Heart left ventricle (tissue), 13 donors: Measurements from ENCODE around the gene ARPP19.

ENCODE experiments used
- POLR2A ChIP-seq, 2 donors: fragments of 450-650 bp; IDR thresholded peaks; one replicate each; pipeline ENCODE4 v1.6.1; 2017; ENCODE audit warnings: antibody characterized with exemption in 2 of 2, mild to moderate bottlenecking in 2 of 2, moderate library complexity in 2 of 2
- TF ChIP-seq, protein P1 (sequence below), 12 donors: fragments of 200-600 bp; sonication (generic) in 4 of 12; IDR thresholded peaks; one replicate each; pipeline versions ENCODE4 v1.5.0 to v1.8.0; 2018 to 2022; ENCODE audit warnings: antibody characterized with exemption in 12 of 12, mild to moderate bottlenecking in 5 of 12
- donor health status: ischemic (EF 13 %, LVEDD 7.1; RV severe dilation, severe dysfunction).
- donor health status: DM: no; HTN: yes; CAD: no.
- donor health status: DM: no; HTN: no; CAD: no.
- donor health status: ischemic (EF 25% LVEDD 6.9; RV normal size, moderate dysfunction).
- donor health status: ischemic (EF 25% LVEDD 5.7; RV mildly dilated, moderate dysfunction).
- donor health status: ischemic (EF 35%, LVEDD 5.7; RV mildly dilated, moderate dysfunction).
- donor health status: nonischemic (EF 11% LVEDD 7.7; RV severe dilation, severe dysfunction).
- donor health status: DM: yes; HTN: yes; CAD: no.
- donor health status: PGD.
- donor health status: ischemic (EF 29% LVEDD 5.4; RV normal size, mild dysfunction).
- donor health status: nonischemic (EF 23%, LVEDD 6.1; RV moderate dilation, normal function).

DNA sequence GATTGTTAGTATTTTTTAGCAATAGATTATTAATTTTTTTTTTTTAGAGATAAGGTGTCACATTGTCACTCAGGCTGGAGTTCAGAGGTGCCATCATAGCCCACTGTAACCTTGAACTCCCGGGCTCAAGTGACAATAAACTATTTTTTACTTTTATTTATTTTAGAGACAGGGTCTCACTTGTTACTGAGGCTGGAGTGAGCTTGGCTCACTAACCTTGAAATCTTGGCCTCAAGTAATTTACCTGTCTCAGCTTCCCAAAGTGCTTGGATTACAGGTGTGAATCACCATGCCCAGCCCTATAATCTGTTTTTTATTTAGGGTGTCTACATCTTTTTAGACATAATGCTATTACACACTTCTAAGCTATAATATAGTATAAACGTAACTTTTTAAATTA lies 7.9 kb upstream of the ARPP19 start:
- no peak for TF ChIP-seq POLR2A (IDR thresholded peaks at IDR 0.05)
- TF ChIP-seq, protein P1, sequence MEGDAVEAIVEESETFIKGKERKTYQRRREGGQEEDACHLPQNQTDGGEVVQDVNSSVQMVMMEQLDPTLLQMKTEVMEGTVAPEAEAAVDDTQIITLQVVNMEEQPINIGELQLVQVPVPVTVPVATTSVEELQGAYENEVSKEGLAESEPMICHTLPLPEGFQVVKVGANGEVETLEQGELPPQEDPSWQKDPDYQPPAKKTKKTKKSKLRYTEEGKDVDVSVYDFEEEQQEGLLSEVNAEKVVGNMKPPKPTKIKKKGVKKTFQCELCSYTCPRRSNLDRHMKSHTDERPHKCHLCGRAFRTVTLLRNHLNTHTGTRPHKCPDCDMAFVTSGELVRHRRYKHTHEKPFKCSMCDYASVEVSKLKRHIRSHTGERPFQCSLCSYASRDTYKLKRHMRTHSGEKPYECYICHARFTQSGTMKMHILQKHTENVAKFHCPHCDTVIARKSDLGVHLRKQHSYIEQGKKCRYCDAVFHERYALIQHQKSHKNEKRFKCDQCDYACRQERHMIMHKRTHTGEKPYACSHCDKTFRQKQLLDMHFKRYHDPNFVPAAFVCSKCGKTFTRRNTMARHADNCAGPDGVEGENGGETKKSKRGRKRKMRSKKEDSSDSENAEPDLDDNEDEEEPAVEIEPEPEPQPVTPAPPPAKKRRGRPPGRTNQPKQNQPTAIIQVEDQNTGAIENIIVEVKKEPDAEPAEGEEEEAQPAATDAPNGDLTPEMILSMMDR (IDR thresholded peaks at IDR 0.05): no peak
